Measurements from ENCODE around the gene CMSS1.

GRCh38 chr3:99839613-99840012, 22.0 kb downstream of the CMSS1 start:
- TF ChIP-seq CHD2 (IDR thresholded peaks at IDR 0.05; ENCODE audit: low read length, partially characterized antibody) (no peak), MXI1 (IDR thresholded peaks at IDR 0.05; ENCODE audit: low read depth, low read length) (no peak), CTCF (IDR thresholded peaks at IDR 0.05) (no peak), POLR2AphosphoS5 (IDR thresholded peaks at IDR 0.05; ENCODE audit: low read depth, low read length) (no peak), FOXJ3 (CRISPR knock-in tag; IDR thresholded peaks at IDR 0.05) (no peak), TEAD4 (IDR thresholded peaks at IDR 0.05; ENCODE audit: borderline replicate concordance, insufficient read depth) (no peak), EP300 (IDR thresholded peaks at IDR 0.05; ENCODE audit: borderline replicate concordance in 1 of 2, low read depth in 1 of 2, low read length in 1 of 2) (no peak)
- TF ChIP-seq, protein P1, sequence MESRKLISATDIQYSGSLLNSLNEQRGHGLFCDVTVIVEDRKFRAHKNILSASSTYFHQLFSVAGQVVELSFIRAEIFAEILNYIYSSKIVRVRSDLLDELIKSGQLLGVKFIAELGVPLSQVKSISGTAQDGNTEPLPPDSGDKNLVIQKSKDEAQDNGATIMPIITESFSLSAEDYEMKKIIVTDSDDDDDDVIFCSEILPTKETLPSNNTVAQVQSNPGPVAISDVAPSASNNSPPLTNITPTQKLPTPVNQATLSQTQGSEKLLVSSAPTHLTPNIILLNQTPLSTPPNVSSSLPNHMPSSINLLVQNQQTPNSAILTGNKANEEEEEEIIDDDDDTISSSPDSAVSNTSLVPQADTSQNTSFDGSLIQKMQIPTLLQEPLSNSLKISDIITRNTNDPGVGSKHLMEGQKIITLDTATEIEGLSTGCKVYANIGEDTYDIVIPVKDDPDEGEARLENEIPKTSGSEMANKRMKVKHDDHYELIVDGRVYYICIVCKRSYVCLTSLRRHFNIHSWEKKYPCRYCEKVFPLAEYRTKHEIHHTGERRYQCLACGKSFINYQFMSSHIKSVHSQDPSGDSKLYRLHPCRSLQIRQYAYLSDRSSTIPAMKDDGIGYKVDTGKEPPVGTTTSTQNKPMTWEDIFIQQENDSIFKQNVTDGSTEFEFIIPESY (IDR thresholded peaks at IDR 0.05; ENCODE audit: borderline replicate concordance, low read depth) = no peak
- TF ChIP-seq, protein P2, sequence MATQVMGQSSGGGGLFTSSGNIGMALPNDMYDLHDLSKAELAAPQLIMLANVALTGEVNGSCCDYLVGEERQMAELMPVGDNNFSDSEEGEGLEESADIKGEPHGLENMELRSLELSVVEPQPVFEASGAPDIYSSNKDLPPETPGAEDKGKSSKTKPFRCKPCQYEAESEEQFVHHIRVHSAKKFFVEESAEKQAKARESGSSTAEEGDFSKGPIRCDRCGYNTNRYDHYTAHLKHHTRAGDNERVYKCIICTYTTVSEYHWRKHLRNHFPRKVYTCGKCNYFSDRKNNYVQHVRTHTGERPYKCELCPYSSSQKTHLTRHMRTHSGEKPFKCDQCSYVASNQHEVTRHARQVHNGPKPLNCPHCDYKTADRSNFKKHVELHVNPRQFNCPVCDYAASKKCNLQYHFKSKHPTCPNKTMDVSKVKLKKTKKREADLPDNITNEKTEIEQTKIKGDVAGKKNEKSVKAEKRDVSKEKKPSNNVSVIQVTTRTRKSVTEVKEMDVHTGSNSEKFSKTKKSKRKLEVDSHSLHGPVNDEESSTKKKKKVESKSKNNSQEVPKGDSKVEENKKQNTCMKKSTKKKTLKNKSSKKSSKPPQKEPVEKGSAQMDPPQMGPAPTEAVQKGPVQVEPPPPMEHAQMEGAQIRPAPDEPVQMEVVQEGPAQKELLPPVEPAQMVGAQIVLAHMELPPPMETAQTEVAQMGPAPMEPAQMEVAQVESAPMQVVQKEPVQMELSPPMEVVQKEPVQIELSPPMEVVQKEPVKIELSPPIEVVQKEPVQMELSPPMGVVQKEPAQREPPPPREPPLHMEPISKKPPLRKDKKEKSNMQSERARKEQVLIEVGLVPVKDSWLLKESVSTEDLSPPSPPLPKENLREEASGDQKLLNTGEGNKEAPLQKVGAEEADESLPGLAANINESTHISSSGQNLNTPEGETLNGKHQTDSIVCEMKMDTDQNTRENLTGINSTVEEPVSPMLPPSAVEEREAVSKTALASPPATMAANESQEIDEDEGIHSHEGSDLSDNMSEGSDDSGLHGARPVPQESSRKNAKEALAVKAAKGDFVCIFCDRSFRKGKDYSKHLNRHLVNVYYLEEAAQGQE (IDR thresholded peaks at IDR 0.05; ENCODE audit: low read depth, low read length) = no peak
- TF ChIP-seq, protein P3, sequence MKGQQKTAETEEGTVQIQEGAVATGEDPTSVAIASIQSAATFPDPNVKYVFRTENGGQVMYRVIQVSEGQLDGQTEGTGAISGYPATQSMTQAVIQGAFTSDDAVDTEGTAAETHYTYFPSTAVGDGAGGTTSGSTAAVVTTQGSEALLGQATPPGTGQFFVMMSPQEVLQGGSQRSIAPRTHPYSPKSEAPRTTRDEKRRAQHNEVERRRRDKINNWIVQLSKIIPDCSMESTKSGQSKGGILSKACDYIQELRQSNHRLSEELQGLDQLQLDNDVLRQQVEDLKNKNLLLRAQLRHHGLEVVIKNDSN (IDR thresholded peaks at IDR 0.05; ENCODE audit: borderline replicate concordance, low read depth) = no peak

Measured in SK-N-SH (cell line).